Ishikawa (cell line): ENCODE results near the gene LRIF1.

ENCODE experiments used
- CEBPB ChIP-seq: IDR thresholded peaks from 2 replicates; pipeline ENCODE4 v1.6.1; 2012
- CREB1 ChIP-seq: IDR thresholded peaks from 2 replicates; pipeline ENCODE4 v1.6.1; 2012; ENCODE audit warnings: low read depth
- EGR1 ChIP-seq: IDR thresholded peaks from 2 replicates; pipeline ENCODE4 v1.6.1; 2012
- EP300 ChIP-seq: IDR thresholded peaks from 2 replicates; pipeline ENCODE4 v1.6.1; 2012; ENCODE audit warnings: borderline replicate concordance
- FOXM1 ChIP-seq: IDR thresholded peaks from 2 replicates; pipeline ENCODE4 v1.6.1; 2012; ENCODE audit warnings: low read depth, borderline replicate concordance
- NFIC ChIP-seq: IDR thresholded peaks from 2 replicates; pipeline ENCODE4 v1.6.1; 2012
- RAD21 ChIP-seq: IDR thresholded peaks from 2 replicates; pipeline ENCODE4 v1.6.1; 2012; ENCODE audit warnings: low read depth
- TAF1 ChIP-seq: IDR thresholded peaks from 2 replicates; pipeline ENCODE4 v1.6.1; 2012; ENCODE audit warnings: low read depth, mild to moderate bottlenecking
- TEAD4 ChIP-seq: IDR thresholded peaks from 2 replicates; pipeline ENCODE4 v1.6.1; 2012
- YY1 ChIP-seq: IDR thresholded peaks from 2 replicates; pipeline ENCODE4 v1.6.1; 2012; ENCODE audit warnings: low read depth
- ZBTB7A ChIP-seq: IDR thresholded peaks from 2 replicates; pipeline ENCODE4 v1.6.1; 2012; ENCODE audit warnings: low read depth
- TF ChIP-seq, protein P1 (sequence below): IDR thresholded peaks from 2 replicates; pipeline ENCODE4 v1.6.1; 2012
- TF ChIP-seq, protein P2 (sequence below): IDR thresholded peaks from 2 replicates; pipeline ENCODE4 v1.6.1; 2012; ENCODE audit warnings: low read depth, mild to moderate bottlenecking
- TF ChIP-seq, protein P3 (sequence below): IDR thresholded peaks from 2 replicates; pipeline ENCODE4 v1.6.1; 2012

DNA sequence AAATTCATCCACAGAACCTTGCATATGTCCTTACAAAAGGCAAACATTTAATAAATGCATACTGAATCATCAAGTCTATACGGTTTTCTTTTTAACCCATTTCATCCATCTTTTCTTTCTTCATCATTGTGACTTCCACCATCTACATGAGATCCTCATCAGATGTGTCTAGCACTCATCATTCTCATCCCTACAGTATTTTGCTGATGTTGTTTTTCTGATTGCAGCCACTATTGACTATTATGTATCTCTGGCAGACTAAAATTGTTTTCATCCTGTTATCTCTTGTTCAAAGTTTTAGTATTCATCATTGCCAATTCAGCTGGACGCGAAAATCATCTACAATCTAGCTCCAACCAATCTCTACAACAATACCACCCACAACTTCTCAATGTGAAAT is 5.9 kb downstream of the LRIF1 start:
- TF ChIP-seq EP300, result no peak
- TF ChIP-seq, protein P1, sequence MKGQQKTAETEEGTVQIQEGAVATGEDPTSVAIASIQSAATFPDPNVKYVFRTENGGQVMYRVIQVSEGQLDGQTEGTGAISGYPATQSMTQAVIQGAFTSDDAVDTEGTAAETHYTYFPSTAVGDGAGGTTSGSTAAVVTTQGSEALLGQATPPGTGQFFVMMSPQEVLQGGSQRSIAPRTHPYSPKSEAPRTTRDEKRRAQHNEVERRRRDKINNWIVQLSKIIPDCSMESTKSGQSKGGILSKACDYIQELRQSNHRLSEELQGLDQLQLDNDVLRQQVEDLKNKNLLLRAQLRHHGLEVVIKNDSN, result no peak
- TF ChIP-seq, protein P2, sequence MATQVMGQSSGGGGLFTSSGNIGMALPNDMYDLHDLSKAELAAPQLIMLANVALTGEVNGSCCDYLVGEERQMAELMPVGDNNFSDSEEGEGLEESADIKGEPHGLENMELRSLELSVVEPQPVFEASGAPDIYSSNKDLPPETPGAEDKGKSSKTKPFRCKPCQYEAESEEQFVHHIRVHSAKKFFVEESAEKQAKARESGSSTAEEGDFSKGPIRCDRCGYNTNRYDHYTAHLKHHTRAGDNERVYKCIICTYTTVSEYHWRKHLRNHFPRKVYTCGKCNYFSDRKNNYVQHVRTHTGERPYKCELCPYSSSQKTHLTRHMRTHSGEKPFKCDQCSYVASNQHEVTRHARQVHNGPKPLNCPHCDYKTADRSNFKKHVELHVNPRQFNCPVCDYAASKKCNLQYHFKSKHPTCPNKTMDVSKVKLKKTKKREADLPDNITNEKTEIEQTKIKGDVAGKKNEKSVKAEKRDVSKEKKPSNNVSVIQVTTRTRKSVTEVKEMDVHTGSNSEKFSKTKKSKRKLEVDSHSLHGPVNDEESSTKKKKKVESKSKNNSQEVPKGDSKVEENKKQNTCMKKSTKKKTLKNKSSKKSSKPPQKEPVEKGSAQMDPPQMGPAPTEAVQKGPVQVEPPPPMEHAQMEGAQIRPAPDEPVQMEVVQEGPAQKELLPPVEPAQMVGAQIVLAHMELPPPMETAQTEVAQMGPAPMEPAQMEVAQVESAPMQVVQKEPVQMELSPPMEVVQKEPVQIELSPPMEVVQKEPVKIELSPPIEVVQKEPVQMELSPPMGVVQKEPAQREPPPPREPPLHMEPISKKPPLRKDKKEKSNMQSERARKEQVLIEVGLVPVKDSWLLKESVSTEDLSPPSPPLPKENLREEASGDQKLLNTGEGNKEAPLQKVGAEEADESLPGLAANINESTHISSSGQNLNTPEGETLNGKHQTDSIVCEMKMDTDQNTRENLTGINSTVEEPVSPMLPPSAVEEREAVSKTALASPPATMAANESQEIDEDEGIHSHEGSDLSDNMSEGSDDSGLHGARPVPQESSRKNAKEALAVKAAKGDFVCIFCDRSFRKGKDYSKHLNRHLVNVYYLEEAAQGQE, result no peak
- no peak for TF ChIP-seq YY1
- no peak for TF ChIP-seq RAD21
- TF ChIP-seq CREB1, result no peak
- TF ChIP-seq ZBTB7A, result no peak
- no peak for TF ChIP-seq FOXM1
- TF ChIP-seq CEBPB, result no peak
- TF ChIP-seq NFIC, result no peak
- no peak for TF ChIP-seq TEAD4
- TF ChIP-seq, protein P3, sequence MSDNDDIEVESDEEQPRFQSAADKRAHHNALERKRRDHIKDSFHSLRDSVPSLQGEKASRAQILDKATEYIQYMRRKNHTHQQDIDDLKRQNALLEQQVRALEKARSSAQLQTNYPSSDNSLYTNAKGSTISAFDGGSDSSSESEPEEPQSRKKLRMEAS, result no peak
- TF ChIP-seq TAF1, result no peak
- TF ChIP-seq EGR1, result no peak
